HK-2 (cell line): ENCODE results near the gene ZNF420.

Experiments used
- DNase-seq: peaks from one replicate; pipeline ENCODE4 v3.0.0-alpha.2; 2018; ENCODE audit not compliant: unreplicated experiment

Gene ZNF420

DNA sequence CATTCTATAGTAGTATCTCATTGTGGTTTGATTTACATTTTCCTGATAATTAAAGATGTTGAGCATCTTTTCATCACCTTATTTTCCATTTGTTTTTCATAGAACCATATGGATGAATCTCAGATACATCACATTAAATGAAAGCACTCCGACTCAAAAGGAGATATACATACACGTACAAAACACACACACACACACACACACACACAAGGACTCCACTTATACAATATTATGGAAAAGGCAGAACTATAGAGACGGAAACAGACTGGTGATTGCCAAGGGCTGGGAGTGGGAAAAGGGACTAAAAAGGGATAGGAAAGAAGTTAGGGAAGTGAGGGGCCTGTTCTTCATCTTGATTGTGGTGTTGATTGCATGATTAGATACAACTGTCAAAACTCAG, 70.0 kb downstream of the ZNF420 start:
- DNase-seq: no peak

DNA sequence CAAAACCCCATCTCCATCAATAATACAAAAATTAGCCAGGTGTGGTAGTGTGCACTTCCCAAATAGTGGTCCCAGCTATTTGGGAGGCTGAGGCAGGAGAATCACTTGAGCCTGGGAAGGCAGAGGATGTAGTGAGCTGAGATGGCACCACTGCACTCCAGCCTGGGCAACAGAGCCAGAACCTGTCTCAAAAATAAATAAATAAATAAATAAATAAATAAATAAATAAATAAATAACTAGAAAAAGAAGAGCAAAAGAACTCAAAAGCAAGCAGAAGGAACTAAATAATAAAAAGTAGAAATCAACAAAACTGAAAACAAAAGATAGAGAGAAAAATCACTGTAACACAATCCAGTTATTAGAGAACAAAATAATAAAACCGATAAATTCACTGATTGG, 81.9 kb downstream of the ZNF420 start:
- no peak for DNase-seq

DNA sequence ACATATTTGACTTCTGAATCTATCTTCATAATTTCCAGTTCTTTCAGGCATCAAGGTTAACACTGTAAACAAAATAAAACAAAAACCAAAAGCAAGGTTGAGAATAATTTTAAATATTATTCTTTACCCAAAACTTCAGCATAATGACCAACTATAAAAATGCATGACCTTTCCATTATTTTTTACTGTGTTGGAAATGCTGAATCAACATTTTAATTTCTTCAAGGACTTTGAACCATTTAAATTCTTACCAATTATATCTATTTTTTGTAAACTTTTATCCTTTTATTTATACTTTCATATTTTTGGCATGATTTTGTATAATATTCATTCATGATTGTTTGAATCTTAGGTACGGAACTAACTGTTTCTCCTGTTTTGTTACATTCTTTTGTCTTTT, 87.4 kb downstream of the ZNF420 start:
- DNase-seq: no peak

DNA sequence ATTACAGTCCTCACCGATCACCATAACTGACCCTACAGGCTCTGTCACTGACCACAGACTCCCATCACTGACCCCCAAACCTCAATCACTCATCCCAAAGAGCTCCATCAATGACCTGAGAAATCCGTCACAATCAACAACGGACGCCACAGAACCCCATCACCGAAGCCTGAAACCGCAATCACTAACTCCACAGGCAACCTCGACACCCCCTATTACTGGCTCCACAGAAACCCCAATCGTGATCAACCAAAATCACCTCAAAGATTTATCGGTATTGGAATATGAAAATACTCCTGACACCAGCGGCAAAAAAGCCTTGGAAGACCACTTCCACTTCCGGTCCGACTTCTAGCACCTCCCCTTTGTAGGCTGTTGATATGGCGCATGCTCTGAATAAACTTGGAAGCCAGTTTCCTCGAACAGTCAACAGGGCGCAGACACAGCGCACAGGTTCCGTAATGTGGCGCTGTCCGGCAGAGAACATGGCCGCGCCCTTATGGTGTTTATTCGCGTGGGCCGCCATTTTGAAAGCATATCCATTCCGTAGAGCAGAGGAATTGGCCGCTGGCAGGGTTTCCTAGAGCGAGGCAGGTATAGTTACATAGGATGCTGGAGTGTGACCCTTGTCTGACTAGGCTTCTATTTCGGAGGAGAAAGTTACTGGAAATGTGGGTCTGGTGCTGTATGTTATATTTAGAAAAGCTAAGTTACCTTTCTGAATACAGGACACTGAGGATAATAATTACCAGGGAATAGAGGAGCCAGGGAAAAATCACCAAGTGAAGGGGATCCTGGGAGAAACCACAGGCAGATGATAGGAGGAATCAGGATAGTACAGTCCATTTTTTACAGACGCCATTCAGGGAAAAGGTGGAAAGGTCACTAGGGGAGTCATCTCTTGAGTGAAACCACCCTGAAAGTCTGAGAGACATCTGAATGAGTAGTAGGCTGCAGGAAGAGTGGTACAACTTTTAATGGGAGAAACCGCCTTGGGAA, 94.4 kb downstream of the ZNF420 start, which contains the start of gene ZNF585A:
Gene ZNF585A, minus strand, starts transcription at position 328 of the 999 bp plus-strand sequence. CDS start 2,785 bp downstream, outside the sequence.
- DNase-seq: peak; percentile 90
